Right atrium auricular region (tissue), 2 donors: Measurements from ENCODE around the gene CPED1. TPM values are rescaled to one million over a fixed set of nuclear protein-coding genes. Genes with fewer than 3 reads are reported as not detected.
"Not testable (repeated sequence)": the region's sequence is repeated elsewhere in the genome, so short reads cannot be mapped to it uniquely, and the experiment has no call there.

Source experiments
- DNase-seq: peaks from one replicate; pipeline ENCODE4 v3.0.0-alpha.2; 2019; ENCODE audit warnings: low spot score
- H3K27ac ChIP-seq, 2 donors: fragments of 200-600 bp; sonication (generic); 1 replicate in 1 of 2; 2 replicates in 1 of 2; pipeline ENCODE4 v1.5.1; 2016 to 2019
- H3K27me3 ChIP-seq, 2 donors: fragments of 200-600 bp; sonication (generic); one replicate each; pipeline versions ENCODE4 v1.5.1 to v1.6.0; 2017 to 2019
- H3K36me3 ChIP-seq: fragments of 200-600 bp; sonication (generic); one replicate; pipeline ENCODE4 v1.5.1; 2016
- H3K4me1 ChIP-seq, 2 donors: fragments of 200-600 bp; sonication (generic); one replicate each; pipeline versions ENCODE4 v1.5.1 to v1.6.0; 2017 to 2019
- H3K4me3 ChIP-seq, 2 donors: fragments of 200-600 bp; sonication (generic); 1 replicate in 1 of 2; 2 replicates in 1 of 2; pipeline ENCODE4 v1.5.1; 2017 to 2019; ENCODE audit warnings: mild to moderate bottlenecking in 1 of 2, moderate library complexity in 1 of 2
- H3K9me3 ChIP-seq, 2 donors: fragments of 200-600 bp; sonication (generic); one replicate each; pipeline ENCODE4 v1.5.1; 2019
- total RNA-seq, 2 donors: library from RNA; depleted of rRNA; stranded (reverse); fragments of >200 nt; gene quantifications; one replicate each; pipeline ENCODE4 v1.1.0, GENCODE V29; 2016
- TF ChIP-seq, protein P1 (sequence below), 2 donors: fragments of 200-600 bp; sonication (generic); IDR thresholded peaks; one replicate each; pipeline ENCODE4 v1.5.1; 2019; ENCODE audit warnings: antibody characterized with exemption in 2 of 2

CPED1 gene
- total RNA-seq, 2 donors from 2014 or later: 13.8 to 19.0 TPM

- TF ChIP-seq, protein P1, sequence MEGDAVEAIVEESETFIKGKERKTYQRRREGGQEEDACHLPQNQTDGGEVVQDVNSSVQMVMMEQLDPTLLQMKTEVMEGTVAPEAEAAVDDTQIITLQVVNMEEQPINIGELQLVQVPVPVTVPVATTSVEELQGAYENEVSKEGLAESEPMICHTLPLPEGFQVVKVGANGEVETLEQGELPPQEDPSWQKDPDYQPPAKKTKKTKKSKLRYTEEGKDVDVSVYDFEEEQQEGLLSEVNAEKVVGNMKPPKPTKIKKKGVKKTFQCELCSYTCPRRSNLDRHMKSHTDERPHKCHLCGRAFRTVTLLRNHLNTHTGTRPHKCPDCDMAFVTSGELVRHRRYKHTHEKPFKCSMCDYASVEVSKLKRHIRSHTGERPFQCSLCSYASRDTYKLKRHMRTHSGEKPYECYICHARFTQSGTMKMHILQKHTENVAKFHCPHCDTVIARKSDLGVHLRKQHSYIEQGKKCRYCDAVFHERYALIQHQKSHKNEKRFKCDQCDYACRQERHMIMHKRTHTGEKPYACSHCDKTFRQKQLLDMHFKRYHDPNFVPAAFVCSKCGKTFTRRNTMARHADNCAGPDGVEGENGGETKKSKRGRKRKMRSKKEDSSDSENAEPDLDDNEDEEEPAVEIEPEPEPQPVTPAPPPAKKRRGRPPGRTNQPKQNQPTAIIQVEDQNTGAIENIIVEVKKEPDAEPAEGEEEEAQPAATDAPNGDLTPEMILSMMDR (IDR thresholded peaks at IDR 0.05): no peak
- no peaks in the 10 kb centered on the region for H3K4me1 ChIP-seq
- no peaks in the 10 kb centered on the region for H3K36me3 ChIP-seq
- DNase-seq: no peak
- H3K27me3 ChIP-seq: no peaks in the 10 kb centered on the region
- no peak overlapping the region for H3K27ac ChIP-seq
- no peaks in the 10 kb centered on the region for H3K9me3 ChIP-seq
- no peak overlapping the region for H3K4me3 ChIP-seq
These were observed 192.0 kb downstream of the CPED1 start for GRCh38 chr7:121180436-121181063.

GRCh38 chr7:121181357-121181756 is 192.8 kb downstream of the CPED1 start:
- TF ChIP-seq, protein P1 (IDR thresholded peaks at IDR 0.05): no peak
- Histone ChIP-seq H3K27ac (no peak overlapping the region), H3K4me3 (no peak overlapping the region), H3K27me3 (no peaks in the 10 kb centered on the region), H3K9me3 (no peaks in the 10 kb centered on the region), H3K36me3 (no peaks in the 10 kb centered on the region), H3K4me1 (no peaks in the 10 kb centered on the region)
- no peak for DNase-seq

DNA sequence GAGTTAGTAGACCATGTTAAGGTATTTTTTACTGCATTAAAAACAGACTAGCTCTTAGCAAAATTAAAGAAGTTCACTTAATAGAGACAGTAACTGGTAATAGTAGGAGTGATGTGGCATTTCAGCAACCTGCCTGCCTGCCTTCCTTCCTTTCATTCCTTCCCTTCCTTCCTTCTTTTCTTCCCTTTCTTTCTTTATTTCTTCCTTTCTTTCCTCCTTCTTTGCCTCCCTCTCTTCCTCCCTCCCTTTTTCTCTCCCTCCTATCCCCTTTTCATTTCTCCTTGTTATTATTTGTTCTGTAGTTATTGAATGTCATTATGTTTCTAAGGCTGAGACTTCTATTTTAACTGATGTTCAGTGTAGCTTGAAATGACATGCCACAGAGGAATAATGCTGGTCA is 193.8 kb downstream of the CPED1 start:
- H3K27ac ChIP-seq: no peak overlapping the region
- no peak for DNase-seq

GRCh38 chr7:121182902-121183301 is 194.4 kb downstream of the CPED1 start:
- no peak for DNase-seq
- Histone ChIP-seq H3K4me1 (no peaks in the 10 kb centered on the region), H3K27me3 (no peaks in the 10 kb centered on the region), H3K9me3 (no peaks in the 10 kb centered on the region), H3K4me3 (no peak overlapping the region), H3K36me3 (no peaks in the 10 kb centered on the region), H3K27ac (no peak overlapping the region)
- TF ChIP-seq, protein P1 (IDR thresholded peaks at IDR 0.05): no peak

More for the DNA sequence above, 193.8 kb downstream of the CPED1 start:
- Histone ChIP-seq H3K9me3 (no peaks in the 10 kb centered on the region), H3K4me3 (no peak overlapping the region), H3K36me3 (no peaks in the 10 kb centered on the region), H3K27me3 (no peaks in the 10 kb centered on the region), H3K4me1 (no peaks in the 10 kb centered on the region)
- TF ChIP-seq, protein P1 (IDR thresholded peaks at IDR 0.05): no peak

- not testable (repeated sequence) for H3K4me1 ChIP-seq, H3K27me3 ChIP-seq, H3K9me3 ChIP-seq, H3K36me3 ChIP-seq, H3K27ac ChIP-seq, DNase-seq, H3K4me3 ChIP-seq
These were observed 195.4 kb downstream of the CPED1 start for GRCh38 chr7:121183883-121184282.

- TF ChIP-seq, protein P1 (IDR thresholded peaks at IDR 0.05): no peak
- Histone ChIP-seq H3K4me3 (no peak overlapping the region), H3K36me3 (no peaks in the 10 kb centered on the region), H3K9me3 (no peaks in the 10 kb centered on the region), H3K4me1 (no peaks in the 10 kb centered on the region), H3K27me3 (no peaks in the 10 kb centered on the region), H3K27ac (no peak overlapping the region)
- DNase-seq: no peak
These were observed 198.2 kb downstream of the CPED1 start for GRCh38 chr7:121186746-121187145.
